GM12874 (cell line): Measurements from ENCODE around the gene AMPD3.

ENCODE experiments used
- CTCF ChIP-seq: IDR thresholded peaks from 2 replicates; pipeline ENCODE4 v1.5.1; 2011; ENCODE audit warnings: low read depth, mild to moderate bottlenecking, control low read depth, low read length, moderate library complexity; ENCODE audit not compliant: insufficient read depth

The AMPD3 gene

GRCh38 chr11:10418950-10419310, 36.1 kb upstream of the AMPD3 start:
- TF ChIP-seq CTCF, result no peak

DNA sequence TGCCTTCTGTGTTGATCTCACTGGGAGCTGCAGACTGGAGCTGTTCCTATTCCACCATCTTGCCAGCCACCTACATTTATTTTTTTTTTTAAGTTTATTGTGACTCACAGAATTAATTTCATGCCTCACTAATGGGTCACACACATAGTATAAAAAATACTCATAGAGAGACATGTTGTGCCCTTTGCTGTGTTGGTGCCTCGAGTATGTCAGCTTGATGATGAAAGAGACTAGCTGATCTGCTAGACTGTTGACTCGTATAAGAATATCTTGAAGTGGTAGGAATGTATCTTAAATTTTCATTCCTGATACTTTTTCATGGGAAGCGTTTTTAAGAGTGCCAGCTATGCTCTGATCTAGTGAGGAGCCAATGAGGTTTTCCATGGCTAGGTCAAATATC, 28.6 kb upstream of the AMPD3 start:
- TF ChIP-seq CTCF, result no peak

DNA sequence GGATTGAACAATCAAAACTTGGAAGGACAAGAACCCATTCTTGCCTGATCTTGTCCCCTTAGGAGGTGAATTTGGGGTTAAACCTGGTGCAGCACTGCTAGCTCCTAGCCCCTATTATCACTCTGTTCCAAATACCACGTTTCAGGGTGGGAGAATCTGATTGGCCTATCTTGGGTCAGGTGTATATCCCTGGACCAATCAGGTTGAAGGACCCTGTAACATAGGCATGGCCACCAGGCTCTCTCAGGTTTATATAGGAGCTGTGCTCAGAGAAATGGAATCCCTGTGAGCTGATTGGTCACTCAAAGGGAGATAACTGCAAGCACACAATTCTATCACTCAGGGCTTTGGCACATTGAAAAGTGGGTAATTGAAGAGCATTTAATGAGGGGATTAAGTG, 26.6 kb upstream of the AMPD3 start:
- no peak for TF ChIP-seq CTCF

GRCh38 chr11:10429526-10429925, 25.5 kb upstream of the AMPD3 start:
- no peak for TF ChIP-seq CTCF

- no peak for TF ChIP-seq CTCF
These were observed 22.6 kb upstream of the AMPD3 start for GRCh38 chr11:10432493-10432892.

- no peak for TF ChIP-seq CTCF
These were observed 22.1 kb upstream of the AMPD3 start for GRCh38 chr11:10432971-10433370.

GRCh38 chr11:10436224-10436623, 18.8 kb upstream of the AMPD3 start:
- no peak for TF ChIP-seq CTCF

DNA sequence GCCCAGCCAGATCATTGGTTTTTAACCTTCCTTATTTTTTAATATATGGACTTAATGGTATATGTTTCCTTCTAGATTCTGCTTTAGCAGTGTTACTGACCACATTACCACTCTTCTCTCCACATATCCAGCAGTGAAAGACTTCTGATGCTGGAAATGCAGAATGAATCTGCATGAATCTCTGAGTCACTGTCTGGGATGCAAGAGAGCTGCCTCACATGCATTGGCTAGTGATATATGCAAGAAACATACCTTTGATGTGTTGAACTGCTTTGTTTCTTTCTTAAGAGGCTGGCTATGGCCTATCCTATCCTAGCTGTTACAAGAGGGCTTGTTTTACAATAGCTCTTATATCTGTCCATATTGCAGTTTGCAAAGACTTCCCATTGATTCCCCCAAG, 16.6 kb upstream of the AMPD3 start:
- no peak for TF ChIP-seq CTCF
